Liver (tissue), 3 donors: ENCODE measurements around the gene PSMB11.

Experiments used
- FOXA1 ChIP-seq: IDR thresholded peaks from 2 replicates; pipeline ENCODE4 v1.6.1; 2016; ENCODE audit warnings: antibody characterized with exemption
- JUND ChIP-seq, 2 donors: IDR thresholded peaks; 2 replicates each; pipeline ENCODE4 v1.6.1; 2016; ENCODE audit warnings: antibody characterized with exemption in 2 of 2
- RAD21 ChIP-seq, 2 donors: IDR thresholded peaks; 2 replicates each; pipeline ENCODE4 v1.6.1; 2016; ENCODE audit warnings: antibody characterized with exemption in 2 of 2, mild to moderate bottlenecking in 2 of 2
- SP1 ChIP-seq: IDR thresholded peaks from 2 replicates; pipeline ENCODE4 v1.6.1; 2018; ENCODE audit warnings: antibody characterized with exemption, mild to moderate bottlenecking
- TAF1 ChIP-seq: conservative IDR thresholded peaks from 2 replicates; pipeline ENCODE4 v1.6.1; 2016; ENCODE audit warnings: antibody characterized with exemption, mild to moderate bottlenecking
- YY1 ChIP-seq: IDR thresholded peaks from 2 replicates; pipeline ENCODE4 v1.6.1; 2016; ENCODE audit warnings: antibody characterized with exemption, mild to moderate bottlenecking
- TF ChIP-seq, protein P1 (sequence below): fragments of 150-350 bp; IDR thresholded peaks from 2 replicates; pipeline ENCODE4 v1.5.1; 2017; ENCODE audit warnings: improper control_type of control experiment, low read depth, low read length; ENCODE audit not compliant: missing input control
- TF ChIP-seq, protein P2 (sequence below): IDR thresholded peaks from 2 replicates; pipeline ENCODE4 v1.6.1; 2016; ENCODE audit warnings: antibody characterized with exemption, mild to moderate bottlenecking
- TF ChIP-seq, protein P3 (sequence below): IDR thresholded peaks from 2 replicates; pipeline ENCODE4 v1.6.1; 2016; ENCODE audit warnings: antibody characterized with exemption
- TF ChIP-seq, protein P4 (sequence below): IDR thresholded peaks from 2 replicates; pipeline ENCODE4 v1.6.1; 2016; ENCODE audit warnings: antibody characterized with exemption
- TF ChIP-seq, protein P5 (sequence below): IDR thresholded peaks from 2 replicates; pipeline ENCODE4 v1.6.1; 2016; ENCODE audit warnings: antibody characterized with exemption
- donor health status: healthy.
- donor health status: healthy.

DNA sequence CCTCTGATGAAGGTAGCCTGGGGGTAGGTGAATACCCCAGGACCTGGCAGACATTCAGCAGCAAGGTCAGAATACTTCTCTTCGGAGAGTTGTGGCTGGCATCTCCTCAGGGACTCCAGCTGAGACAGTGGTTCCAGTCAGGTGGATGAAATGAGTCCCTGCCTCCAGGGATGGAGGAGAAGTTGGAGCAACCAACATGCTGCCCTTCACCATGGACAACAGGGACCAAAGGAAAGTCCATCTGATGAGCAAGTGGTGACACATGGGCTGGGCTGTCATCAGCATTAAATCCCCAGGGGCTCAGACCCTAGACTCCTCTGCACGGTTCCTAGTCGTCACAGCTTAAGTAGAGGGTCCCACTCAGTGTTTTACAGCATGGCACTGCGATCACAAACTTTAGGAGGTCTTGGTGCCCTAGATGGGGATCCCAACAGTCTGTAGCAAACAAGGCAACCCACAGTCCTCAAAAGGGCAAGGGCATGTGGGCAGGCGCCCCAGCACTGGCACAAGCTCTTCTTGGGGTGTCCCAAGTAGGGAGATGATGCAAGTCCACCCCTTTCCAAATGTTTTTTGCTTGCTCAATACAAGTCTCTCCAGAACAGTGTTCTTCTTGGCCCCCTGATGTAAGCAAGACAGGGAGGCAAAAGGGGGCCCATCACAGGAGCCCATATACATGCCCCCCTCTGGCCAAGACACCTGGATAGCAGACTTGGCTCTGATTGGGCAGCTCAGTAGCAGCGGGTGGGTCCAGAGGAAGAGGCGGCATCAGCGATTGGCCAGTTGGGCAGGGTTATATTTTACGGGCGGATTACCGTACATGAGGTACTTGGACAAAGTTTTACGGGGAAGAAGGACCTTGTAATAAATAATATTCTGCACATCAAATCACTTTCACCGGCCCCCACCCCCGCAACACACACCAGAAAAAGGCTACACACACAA is 26.1 kb downstream of the PSMB11 start:
- TF ChIP-seq, protein P1, sequence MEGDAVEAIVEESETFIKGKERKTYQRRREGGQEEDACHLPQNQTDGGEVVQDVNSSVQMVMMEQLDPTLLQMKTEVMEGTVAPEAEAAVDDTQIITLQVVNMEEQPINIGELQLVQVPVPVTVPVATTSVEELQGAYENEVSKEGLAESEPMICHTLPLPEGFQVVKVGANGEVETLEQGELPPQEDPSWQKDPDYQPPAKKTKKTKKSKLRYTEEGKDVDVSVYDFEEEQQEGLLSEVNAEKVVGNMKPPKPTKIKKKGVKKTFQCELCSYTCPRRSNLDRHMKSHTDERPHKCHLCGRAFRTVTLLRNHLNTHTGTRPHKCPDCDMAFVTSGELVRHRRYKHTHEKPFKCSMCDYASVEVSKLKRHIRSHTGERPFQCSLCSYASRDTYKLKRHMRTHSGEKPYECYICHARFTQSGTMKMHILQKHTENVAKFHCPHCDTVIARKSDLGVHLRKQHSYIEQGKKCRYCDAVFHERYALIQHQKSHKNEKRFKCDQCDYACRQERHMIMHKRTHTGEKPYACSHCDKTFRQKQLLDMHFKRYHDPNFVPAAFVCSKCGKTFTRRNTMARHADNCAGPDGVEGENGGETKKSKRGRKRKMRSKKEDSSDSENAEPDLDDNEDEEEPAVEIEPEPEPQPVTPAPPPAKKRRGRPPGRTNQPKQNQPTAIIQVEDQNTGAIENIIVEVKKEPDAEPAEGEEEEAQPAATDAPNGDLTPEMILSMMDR = no peak
- TF ChIP-seq, protein P2, sequence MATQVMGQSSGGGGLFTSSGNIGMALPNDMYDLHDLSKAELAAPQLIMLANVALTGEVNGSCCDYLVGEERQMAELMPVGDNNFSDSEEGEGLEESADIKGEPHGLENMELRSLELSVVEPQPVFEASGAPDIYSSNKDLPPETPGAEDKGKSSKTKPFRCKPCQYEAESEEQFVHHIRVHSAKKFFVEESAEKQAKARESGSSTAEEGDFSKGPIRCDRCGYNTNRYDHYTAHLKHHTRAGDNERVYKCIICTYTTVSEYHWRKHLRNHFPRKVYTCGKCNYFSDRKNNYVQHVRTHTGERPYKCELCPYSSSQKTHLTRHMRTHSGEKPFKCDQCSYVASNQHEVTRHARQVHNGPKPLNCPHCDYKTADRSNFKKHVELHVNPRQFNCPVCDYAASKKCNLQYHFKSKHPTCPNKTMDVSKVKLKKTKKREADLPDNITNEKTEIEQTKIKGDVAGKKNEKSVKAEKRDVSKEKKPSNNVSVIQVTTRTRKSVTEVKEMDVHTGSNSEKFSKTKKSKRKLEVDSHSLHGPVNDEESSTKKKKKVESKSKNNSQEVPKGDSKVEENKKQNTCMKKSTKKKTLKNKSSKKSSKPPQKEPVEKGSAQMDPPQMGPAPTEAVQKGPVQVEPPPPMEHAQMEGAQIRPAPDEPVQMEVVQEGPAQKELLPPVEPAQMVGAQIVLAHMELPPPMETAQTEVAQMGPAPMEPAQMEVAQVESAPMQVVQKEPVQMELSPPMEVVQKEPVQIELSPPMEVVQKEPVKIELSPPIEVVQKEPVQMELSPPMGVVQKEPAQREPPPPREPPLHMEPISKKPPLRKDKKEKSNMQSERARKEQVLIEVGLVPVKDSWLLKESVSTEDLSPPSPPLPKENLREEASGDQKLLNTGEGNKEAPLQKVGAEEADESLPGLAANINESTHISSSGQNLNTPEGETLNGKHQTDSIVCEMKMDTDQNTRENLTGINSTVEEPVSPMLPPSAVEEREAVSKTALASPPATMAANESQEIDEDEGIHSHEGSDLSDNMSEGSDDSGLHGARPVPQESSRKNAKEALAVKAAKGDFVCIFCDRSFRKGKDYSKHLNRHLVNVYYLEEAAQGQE = no peak
- no peak for TF ChIP-seq FOXA1
- TF ChIP-seq, protein P3, sequence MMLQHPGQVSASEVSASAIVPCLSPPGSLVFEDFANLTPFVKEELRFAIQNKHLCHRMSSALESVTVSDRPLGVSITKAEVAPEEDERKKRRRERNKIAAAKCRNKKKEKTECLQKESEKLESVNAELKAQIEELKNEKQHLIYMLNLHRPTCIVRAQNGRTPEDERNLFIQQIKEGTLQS = no peak
- TF ChIP-seq SP1 = no peak
- TF ChIP-seq TAF1 = no peak
- no peak for TF ChIP-seq RAD21 (IDR thresholded peaks at IDR 0.05)
- no peak for TF ChIP-seq JUND (IDR thresholded peaks at IDR 0.05)
- TF ChIP-seq YY1 = no peak
- TF ChIP-seq, protein P4, sequence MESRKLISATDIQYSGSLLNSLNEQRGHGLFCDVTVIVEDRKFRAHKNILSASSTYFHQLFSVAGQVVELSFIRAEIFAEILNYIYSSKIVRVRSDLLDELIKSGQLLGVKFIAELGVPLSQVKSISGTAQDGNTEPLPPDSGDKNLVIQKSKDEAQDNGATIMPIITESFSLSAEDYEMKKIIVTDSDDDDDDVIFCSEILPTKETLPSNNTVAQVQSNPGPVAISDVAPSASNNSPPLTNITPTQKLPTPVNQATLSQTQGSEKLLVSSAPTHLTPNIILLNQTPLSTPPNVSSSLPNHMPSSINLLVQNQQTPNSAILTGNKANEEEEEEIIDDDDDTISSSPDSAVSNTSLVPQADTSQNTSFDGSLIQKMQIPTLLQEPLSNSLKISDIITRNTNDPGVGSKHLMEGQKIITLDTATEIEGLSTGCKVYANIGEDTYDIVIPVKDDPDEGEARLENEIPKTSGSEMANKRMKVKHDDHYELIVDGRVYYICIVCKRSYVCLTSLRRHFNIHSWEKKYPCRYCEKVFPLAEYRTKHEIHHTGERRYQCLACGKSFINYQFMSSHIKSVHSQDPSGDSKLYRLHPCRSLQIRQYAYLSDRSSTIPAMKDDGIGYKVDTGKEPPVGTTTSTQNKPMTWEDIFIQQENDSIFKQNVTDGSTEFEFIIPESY = no peak
- TF ChIP-seq, protein P5, sequence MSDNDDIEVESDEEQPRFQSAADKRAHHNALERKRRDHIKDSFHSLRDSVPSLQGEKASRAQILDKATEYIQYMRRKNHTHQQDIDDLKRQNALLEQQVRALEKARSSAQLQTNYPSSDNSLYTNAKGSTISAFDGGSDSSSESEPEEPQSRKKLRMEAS = no peak
